ENCODE measurements around the gene IGSF9B.

GRCh38 chr11:133926466-133927246 lies 30.1 kb downstream of the IGSF9B start:
- TF ChIP-seq CTCF (IDR thresholded peaks at IDR 0.05; ENCODE audit: low read depth, low read length) (no peak), EZH2phosphoT487 (IDR thresholded peaks at IDR 0.05; ENCODE audit: low read depth) (no peak)

All from OCI-LY3 (cell line).